Measurements from ENCODE around the gene ASB11. TPM values are rescaled to one million over a fixed set of nuclear protein-coding genes. Genes with fewer than 3 reads are reported as not detected.

Gene ASB11
- total RNA-seq = not detected
- under 1 TPM in 2 of 3 donors, not detected in 1; 0.16 to 0.60 TPM for polyA plus RNA-seq

GRCh38 chrX:15315509-15315908, at the start of gene ASB11:
Gene ASB11, minus strand, starts transcription at chrX:15315640. Its CDS starts 35 bp downstream, at chrX:15315605.
- H3K9me3 ChIP-seq = no peaks in the 10 kb centered on the region
- no peaks in the 10 kb centered on the region for H3K27me3 ChIP-seq
- intact Hi-C loops (cut with DNase I) = no loop called here
- TF ChIP-seq EP300 (IDR thresholded peaks at IDR 0.05) (no peak), CTCF (IDR thresholded peaks at IDR 0.05) (no peak), POLR2AphosphoS5 (IDR thresholded peaks at IDR 0.05) (no peak), POLR2A (IDR thresholded peaks at IDR 0.05) (no peak)
- WGBS, 2 donors = 62 to 72% methylated on average over 3 of the region's 3 CpGs
- H3K4me1 ChIP-seq = no peaks in the 10 kb centered on the region
- H3K4me3 ChIP-seq = no peak within 1 kb of the TSS
- no peak for DNase-seq
- H3K36me3 ChIP-seq = no peaks in the 10 kb centered on the region
- H3K27ac ChIP-seq = no peak within 1 kb of the TSS

- no peak overlapping the region for H3K27ac ChIP-seq
- H3K4me1 ChIP-seq = no peaks in the 10 kb centered on the region
- TF ChIP-seq POLR2A (IDR thresholded peaks at IDR 0.05) = no peak
- no peak for TF ChIP-seq CTCF (IDR thresholded peaks at IDR 0.05)
- TF ChIP-seq POLR2AphosphoS5 (IDR thresholded peaks at IDR 0.05) = no peak
- no peak for TF ChIP-seq EP300 (IDR thresholded peaks at IDR 0.05)
- 79 to 80% methylated on average over 2 of the region's 2 CpGs for WGBS, 2 donors
- H3K36me3 ChIP-seq = no peaks in the 10 kb centered on the region
- no peaks in the 10 kb centered on the region for H3K27me3 ChIP-seq
- DNase-seq = no peak
- no peaks in the 10 kb centered on the region for H3K9me3 ChIP-seq
- no peak overlapping the region for H3K4me3 ChIP-seq
- intact Hi-C loops (cut with DNase I) = no loop called here
Observed at GRCh38 chrX:15359701-15360100, 44.3 kb upstream of the ASB11 start.

- intact Hi-C loops (cut with DNase I) = no loop called here
- Histone ChIP-seq H3K27ac (no peak overlapping the region), H3K36me3 (no peaks in the 10 kb centered on the region), H3K4me1 (no peaks in the 10 kb centered on the region), H3K27me3 (no peaks in the 10 kb centered on the region), H3K4me3 (no peak overlapping the region), H3K9me3 (no peaks in the 10 kb centered on the region)
- WGBS, 2 donors = 80 to 81% methylated on average over 2 of the region's 2 CpGs
- TF ChIP-seq EP300 (IDR thresholded peaks at IDR 0.05) (no peak), POLR2A (IDR thresholded peaks at IDR 0.05) (no peak)
- no peak for DNase-seq
Observed at GRCh38 chrX:15358533-15358932, 43.1 kb upstream of the ASB11 start.

- Histone ChIP-seq H3K36me3 (no peaks in the 10 kb centered on the region), H3K4me1 (no peaks in the 10 kb centered on the region), H3K4me3 (no peak overlapping the region), H3K27me3 (no peaks in the 10 kb centered on the region), H3K9me3 (no peaks in the 10 kb centered on the region), H3K27ac (no peak overlapping the region)
- peak; percentile 37 to 71 (median 51) for TF ChIP-seq POLR2AphosphoS5 (IDR thresholded peaks at IDR 0.05)
- peak in 1 of 4 donors; percentile 12 for TF ChIP-seq EP300 (IDR thresholded peaks at IDR 0.05)
- no peak for TF ChIP-seq POLR2A (IDR thresholded peaks at IDR 0.05)
- TF ChIP-seq CTCF (IDR thresholded peaks at IDR 0.05) = no peak
- intact Hi-C loops (cut with DNase I) = no loop called here
- no peak for DNase-seq
- 48 to 78% methylated on average over 1 of the region's 1 CpG for WGBS, 2 donors
Observed at GRCh38 chrX:15356444-15356843, 41.0 kb upstream of the ASB11 start.

GRCh38 chrX:15350329-15350996, 35.0 kb upstream of the ASB11 start:
- Histone ChIP-seq H3K27me3 (no peaks in the 10 kb centered on the region), H3K4me3 (no peak overlapping the region), H3K36me3 (no peaks in the 10 kb centered on the region), H3K9me3 (no peaks in the 10 kb centered on the region), H3K27ac (no peak overlapping the region), H3K4me1 (no peaks in the 10 kb centered on the region)
- WGBS, 2 donors = 72 to 88% methylated on average over 8 of the region's 8 CpGs
- TF ChIP-seq POLR2A (IDR thresholded peaks at IDR 0.05) (no peak), POLR2AphosphoS5 (IDR thresholded peaks at IDR 0.05) (no peak), EP300 (IDR thresholded peaks at IDR 0.05) (no peak), CTCF (IDR thresholded peaks at IDR 0.05) (no peak)
- intact Hi-C loops (cut with DNase I) = no loop called here
- DNase-seq = no peak
